Ectodermal cell (in vitro differentiated cells): ENCODE data around the gene RAD23A.
"Not testable (repeated sequence)": the region's sequence is repeated elsewhere in the genome, so short reads cannot be mapped to it uniquely, and the experiment has no call there.

Experiments
- H3K27ac ChIP-seq: 2 replicates; pipeline ENCODE4 v1.7.0; 2013; ENCODE audit warnings: mild to moderate bottlenecking, low read depth, low read length; ENCODE audit not compliant: insufficient read depth, poor library complexity, severe bottlenecking
- H3K27me3 ChIP-seq: 2 replicates; pipeline ENCODE4 v1.7.0; 2013; ENCODE audit warnings: mild to moderate bottlenecking, low read length; ENCODE audit not compliant: insufficient read depth, control insufficient read depth, poor library complexity, severe bottlenecking
- H3K36me3 ChIP-seq: one replicate; pipeline ENCODE4 v1.7.0; 2013; ENCODE audit warnings: low read length; ENCODE audit not compliant: control insufficient read depth, insufficient read depth
- H3K4me1 ChIP-seq: one replicate; pipeline ENCODE4 v1.7.0; 2013; ENCODE audit warnings: low read length; ENCODE audit not compliant: control insufficient read depth, insufficient read depth
- H3K4me3 ChIP-seq: 2 replicates; pipeline ENCODE4 v1.7.0; 2013; ENCODE audit warnings: low read depth, low read length, control low read depth; ENCODE audit not compliant: insufficient read depth
- H3K9me3 ChIP-seq: 2 replicates; pipeline ENCODE4 v1.7.0; 2013; ENCODE audit warnings: mild to moderate bottlenecking, low read length, moderate library complexity; ENCODE audit not compliant: control insufficient read depth
- WGBS, 2 experiments: methylation state at CpG; one replicate each; pipeline ENCODE4 v1.1.7; 2013; ENCODE audit warnings: missing lambda C conversion rate in 2 of 2; 5-methylcytosine and 5-hydroxymethylcytosine counted together

RAD23A gene

GRCh38 chr19:12947702-12948611 lies 2.3 kb downstream of the RAD23A start:
- 94 to 95% methylated on average over 28 of the region's 28 CpGs for WGBS, 2 experiments
- Histone ChIP-seq H3K4me1 (no peaks in the 10 kb centered on the region), H3K27me3 (no peaks in the 10 kb centered on the region), H3K4me3 (no peak overlapping the region), H3K36me3 (peaks cover 40% of the 10 kb centered on the region), H3K9me3 (no peaks in the 10 kb centered on the region), H3K27ac (no peak overlapping the region)

DNA sequence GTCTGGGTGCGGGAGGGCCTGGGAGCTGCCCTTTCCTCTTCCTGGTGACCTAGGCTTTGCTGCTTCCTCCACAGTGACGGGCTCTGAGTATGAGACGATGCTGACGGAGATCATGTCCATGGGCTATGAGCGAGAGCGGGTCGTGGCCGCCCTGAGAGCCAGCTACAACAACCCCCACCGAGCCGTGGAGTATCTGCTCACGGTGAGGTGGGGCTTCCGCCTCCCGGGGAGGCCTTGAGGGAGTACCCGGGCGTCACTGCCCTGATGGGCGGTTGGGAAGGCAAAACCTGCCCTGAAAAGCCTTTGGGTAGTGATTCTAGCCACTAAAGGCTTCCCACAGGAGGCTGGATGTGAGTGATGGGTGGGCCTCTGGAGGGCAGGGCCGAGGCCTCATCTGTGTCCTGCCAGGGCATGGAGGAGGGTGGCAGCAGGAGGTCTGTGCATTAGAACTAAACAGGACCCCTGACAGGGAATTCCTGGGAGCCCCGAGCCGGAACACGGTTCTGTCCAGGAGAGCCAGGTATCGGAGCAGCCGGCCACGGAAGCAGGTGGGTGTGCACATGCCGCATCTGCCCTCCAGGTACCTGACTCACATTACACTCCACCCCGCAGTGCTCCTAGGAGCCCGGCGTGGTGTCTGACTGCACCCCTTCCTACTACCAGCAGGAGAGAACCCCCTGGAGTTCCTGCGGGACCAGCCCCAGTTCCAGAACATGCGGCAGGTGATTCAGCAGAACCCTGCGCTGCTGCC lies 3.1 kb downstream of the RAD23A start:
- 94 to 96% methylated on average over 30 of the region's 30 CpGs for WGBS, 2 experiments
- Histone ChIP-seq H3K9me3 (no peaks in the 10 kb centered on the region), H3K27me3 (no peaks in the 10 kb centered on the region), H3K4me3 (no peak overlapping the region), H3K36me3 (peaks cover 38% of the 10 kb centered on the region), H3K27ac (no peak overlapping the region), H3K4me1 (no peaks in the 10 kb centered on the region)

- H3K27ac ChIP-seq, result no peak overlapping the region
- H3K4me1 ChIP-seq, result no peaks in the 10 kb centered on the region
- WGBS, 2 experiments, result 92% methylated on average over 16 of the region's 16 CpGs
- peaks cover 38% of the 10 kb centered on the region for H3K36me3 ChIP-seq
- H3K4me3 ChIP-seq, result no peak overlapping the region
- no peaks in the 10 kb centered on the region for H3K27me3 ChIP-seq
- H3K9me3 ChIP-seq, result no peaks in the 10 kb centered on the region
Measured at GRCh38 chr19:12949363-12950283, 4.0 kb downstream of the RAD23A start.

DNA sequence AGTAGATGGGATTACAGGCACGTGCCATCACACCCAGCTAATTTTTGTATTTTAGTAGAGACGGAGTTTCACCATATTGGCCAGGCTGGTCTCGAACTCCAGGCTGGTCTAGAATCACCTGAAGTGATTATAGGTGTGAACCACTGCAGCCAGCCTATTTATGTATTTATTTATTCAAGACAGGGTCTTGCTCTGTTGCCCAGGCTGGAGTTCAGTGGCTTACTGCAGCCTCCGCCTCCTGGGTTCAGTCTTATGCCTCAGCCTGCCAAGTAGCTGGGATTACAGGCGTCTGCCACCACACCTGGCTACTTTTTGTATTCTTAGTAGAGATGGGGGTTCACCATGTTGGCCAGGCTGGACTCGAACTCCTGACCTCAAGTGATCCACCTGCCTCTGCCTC lies 6.4 kb downstream of the RAD23A start:
- H3K27ac ChIP-seq, H3K4me3 ChIP-seq, H3K27me3 ChIP-seq, H3K9me3 ChIP-seq, H3K4me1 ChIP-seq: not testable (repeated sequence)
- H3K36me3 ChIP-seq, result peaks cover 38% of the 10 kb centered on the region
- WGBS, 2 experiments, result 92% methylated on average over 6 of the region's 6 CpGs

DNA sequence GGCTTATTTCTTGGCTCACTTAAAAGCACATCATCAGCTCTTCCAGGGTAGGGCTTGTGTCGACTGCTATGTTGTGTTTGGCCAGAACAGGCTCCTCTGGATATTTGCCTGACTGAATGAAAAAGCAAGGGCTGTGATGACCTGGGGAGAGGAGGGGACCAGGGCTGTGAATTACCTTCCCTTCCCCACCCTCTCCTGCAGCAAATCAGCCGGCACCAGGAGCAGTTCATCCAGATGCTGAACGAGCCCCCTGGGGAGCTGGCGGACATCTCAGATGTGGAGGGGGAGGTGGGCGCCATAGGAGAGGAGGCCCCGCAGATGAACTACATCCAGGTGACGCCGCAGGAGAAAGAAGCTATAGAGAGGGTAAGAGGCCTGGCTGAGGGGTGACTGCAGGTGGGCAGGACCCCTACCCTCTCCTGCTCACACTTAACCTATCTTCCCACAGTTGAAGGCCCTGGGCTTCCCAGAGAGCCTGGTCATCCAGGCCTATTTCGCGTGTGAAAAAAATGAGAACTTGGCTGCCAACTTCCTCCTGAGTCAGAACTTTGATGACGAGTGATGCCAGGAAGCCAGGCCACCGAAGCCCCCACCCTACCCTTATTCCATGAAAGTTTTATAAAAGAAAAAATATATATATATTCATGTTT lies 7.0 kb downstream of the RAD23A start:
- 89 to 93% methylated on average over 11 of the region's 12 CpGs for WGBS, 2 experiments
- peaks cover 4% of the 10 kb centered on the region for H3K4me1 ChIP-seq
- no peak overlapping the region for H3K27ac ChIP-seq
- H3K36me3 ChIP-seq, result peaks cover 38% of the 10 kb centered on the region
- no peaks in the 10 kb centered on the region for H3K27me3 ChIP-seq
- H3K9me3 ChIP-seq, result no peaks in the 10 kb centered on the region
- no peak overlapping the region for H3K4me3 ChIP-seq

DNA sequence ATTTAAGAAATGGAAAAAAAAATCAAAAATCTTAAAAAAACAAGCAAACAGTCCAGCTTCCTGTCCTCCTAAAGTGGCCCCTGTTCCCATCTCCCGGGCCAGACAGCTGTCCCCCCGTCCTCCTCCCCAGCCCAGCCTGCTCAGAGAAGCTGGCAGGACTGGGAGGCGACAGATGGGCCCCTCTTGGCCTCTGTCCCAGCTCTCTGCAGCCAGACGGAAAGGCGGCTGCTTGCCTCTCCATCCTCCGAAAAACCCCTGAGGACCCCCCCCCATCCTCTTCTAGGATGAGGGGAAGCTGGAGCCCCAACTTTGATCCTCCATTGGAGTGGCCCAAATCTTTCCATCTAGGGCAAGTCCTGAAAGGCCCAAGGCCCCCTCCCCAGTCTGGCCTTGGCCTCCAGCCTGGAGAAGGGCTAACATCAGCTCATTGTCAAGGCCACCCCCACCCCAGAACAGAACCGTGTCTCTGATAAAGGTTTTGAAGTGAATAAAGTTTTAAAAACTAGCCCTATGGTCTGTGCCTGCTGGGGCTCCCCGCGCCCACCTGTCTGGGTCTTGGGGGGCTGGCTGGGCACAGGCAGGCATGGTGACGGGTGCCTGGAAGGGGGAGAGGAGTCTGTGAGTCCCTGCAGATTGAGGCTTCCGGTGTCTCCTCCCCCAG lies 7.6 kb downstream of the RAD23A start:
- Histone ChIP-seq H3K27ac (no peak overlapping the region), H3K4me3 (no peak overlapping the region), H3K27me3 (no peaks in the 10 kb centered on the region), H3K4me1 (peaks cover 4% of the 10 kb centered on the region), H3K9me3 (no peaks in the 10 kb centered on the region), H3K36me3 (peaks cover 38% of the 10 kb centered on the region)
- 92 to 94% methylated on average over 11 of the region's 11 CpGs for WGBS, 2 experiments

DNA sequence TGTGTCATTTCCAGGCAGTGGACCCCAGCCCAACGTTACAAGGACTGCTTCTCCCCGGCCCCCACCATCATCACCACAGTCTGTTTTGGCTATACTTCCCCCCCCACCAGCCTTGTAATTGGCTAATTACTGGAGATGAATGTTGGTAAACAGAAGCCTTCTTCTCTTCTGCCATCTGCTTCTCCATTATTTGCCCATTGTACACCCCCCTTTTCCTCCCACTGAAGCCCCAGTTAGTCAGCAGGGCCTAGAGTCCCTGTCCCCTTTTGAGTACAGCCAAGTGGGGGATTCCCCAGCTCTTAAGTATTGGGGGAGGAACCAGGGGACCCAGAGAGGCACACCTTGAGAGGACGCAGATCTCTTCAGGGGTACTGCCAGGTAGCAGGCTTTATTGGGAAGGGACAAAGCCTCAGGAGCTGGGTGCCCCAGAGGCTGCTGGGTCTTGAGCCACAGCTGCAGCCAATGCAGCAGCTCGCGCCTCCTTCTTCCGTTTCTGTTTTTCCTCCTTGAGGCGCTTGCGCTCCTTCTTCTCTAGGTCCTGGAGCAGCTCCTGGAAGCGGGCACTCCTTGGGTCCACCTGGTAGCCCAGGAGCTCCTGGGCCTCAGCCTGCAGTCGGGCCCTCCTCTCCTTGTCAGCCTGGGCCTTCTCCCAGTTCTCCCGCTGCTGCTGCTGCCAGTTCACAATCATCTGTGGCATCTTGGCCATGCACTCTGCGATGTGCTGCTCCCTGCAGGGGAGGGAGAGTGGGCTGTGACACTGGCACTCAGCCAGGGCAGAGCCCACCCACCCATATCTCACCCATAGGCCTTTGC lies 8.3 kb downstream of the RAD23A start:
- H3K4me1 ChIP-seq, result peaks cover 4% of the 10 kb centered on the region
- no peaks in the 10 kb centered on the region for H3K27me3 ChIP-seq
- no peak overlapping the region for H3K4me3 ChIP-seq
- H3K9me3 ChIP-seq, result no peaks in the 10 kb centered on the region
- H3K36me3 ChIP-seq, result peaks cover 30% of the 10 kb centered on the region
- no peak overlapping the region for H3K27ac ChIP-seq
- WGBS, 2 experiments, result 91 to 95% methylated on average over 11 to 12 of the region's 12 CpGs

GRCh38 chr19:12954612-12954962 lies 8.9 kb downstream of the RAD23A start:
- no peak overlapping the region for H3K4me3 ChIP-seq
- no peak overlapping the region for H3K27ac ChIP-seq
- H3K36me3 ChIP-seq, result peaks cover 24% of the 10 kb centered on the region
- WGBS, 2 experiments, result 100% methylated on average over 1 of the region's 1 CpG; no CpG with 5 or more reads in 1 of the 2 experiments
- H3K27me3 ChIP-seq, result no peaks in the 10 kb centered on the region
- no peaks in the 10 kb centered on the region for H3K9me3 ChIP-seq
- peaks cover 4% of the 10 kb centered on the region for H3K4me1 ChIP-seq

DNA sequence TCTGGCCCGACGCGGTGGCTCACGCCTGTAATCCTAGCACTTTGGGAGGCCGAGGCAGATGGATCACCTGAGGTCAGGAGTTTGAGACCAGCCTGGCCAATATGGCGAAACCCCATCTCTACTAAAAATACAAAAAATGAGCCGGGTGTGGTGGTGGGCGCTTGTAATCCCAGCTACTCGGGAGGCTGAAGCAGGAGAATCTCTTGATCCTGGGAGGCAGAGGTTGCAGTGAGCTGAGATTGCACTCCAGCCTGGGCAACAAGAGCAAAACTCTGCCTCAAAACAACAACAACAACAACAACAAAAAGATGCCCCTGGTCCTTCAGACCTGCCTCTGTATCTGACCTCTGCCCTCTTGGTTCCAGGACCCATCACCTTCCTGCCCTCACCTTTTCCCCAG lies 9.9 kb downstream of the RAD23A start:
- WGBS, 2 experiments, result 89 to 95% methylated on average over 9 of the region's 9 CpGs
- not testable (repeated sequence) for H3K27ac ChIP-seq, H3K9me3 ChIP-seq, H3K27me3 ChIP-seq, H3K4me1 ChIP-seq
- peak overlapping the region; percentile 93 for H3K4me3 ChIP-seq
- H3K36me3 ChIP-seq, result peaks cover 16% of the 10 kb centered on the region
